GM18505 (cell line): ENCODE data around the gene XPNPEP3.
A peak's percentile ranks its signal among the peaks of the same experiment; 100 is the strongest.
"Not testable (repeated sequence)": the region's sequence is repeated elsewhere in the genome, so short reads cannot be mapped to it uniquely, and the experiment has no call there.

Experiments used
- ATAC-seq: cut with Tn5 transposase; IDR thresholded peaks from one replicate; pipeline ENCODE4 v1.9.1; 2021; ENCODE audit not compliant: unreplicated experiment
- POLR2A ChIP-seq: IDR thresholded peaks from 4 replicates; pipeline ENCODE4 v1.6.1; 2011; ENCODE audit warnings: borderline replicate concordance; ENCODE audit not compliant: insufficient read depth, insufficient read length; ENCODE audit errors: extremely low read depth

XPNPEP3 gene

GRCh38 chr22:40838486-40838885 lies 18.5 kb upstream of the XPNPEP3 start:
- ATAC-seq: no peak
- TF ChIP-seq POLR2A: no peak

- no peak for ATAC-seq
These were observed 12.0 kb upstream of the XPNPEP3 start for GRCh38 chr22:40844951-40845350.

GRCh38 chr22:40845816-40846215 lies 11.1 kb upstream of the XPNPEP3 start:
- not testable (repeated sequence) for ATAC-seq

More at GRCh38 chr22:40844951-40845350, 12.0 kb upstream of the XPNPEP3 start:
- TF ChIP-seq POLR2A: no peak

- no peak for TF ChIP-seq POLR2A
- ATAC-seq: no peak
These were observed 3.6 kb upstream of the XPNPEP3 start for GRCh38 chr22:40853333-40853732.

- TF ChIP-seq POLR2A: no peak
- ATAC-seq: no peak
These were observed 3.0 kb upstream of the XPNPEP3 start for GRCh38 chr22:40853961-40854360.

GRCh38 chr22:40855071-40855978 lies 1.6 kb upstream of the XPNPEP3 start:
- no peak for TF ChIP-seq POLR2A
- no peak for ATAC-seq

GRCh38 chr22:40855979-40856512 lies 902 bp upstream of the XPNPEP3 start:
- no peak for TF ChIP-seq POLR2A
- peak; percentile 28 for ATAC-seq

- ATAC-seq: no peak
- no peak for TF ChIP-seq POLR2A
These were observed 434 bp downstream of the XPNPEP3 start for GRCh38 chr22:40857309-40857855.

- no peak for ATAC-seq
These were observed 5.1 kb downstream of the XPNPEP3 start, which contains the start of gene DNAJB7 for GRCh38 chr22:40862013-40862412. TSS of gene DNAJB7 (minus strand) at chr22:40862113. CDS start at chr22:40861994, 119 bp downstream.

GRCh38 chr22:40862537-40862936 lies 5.6 kb downstream of the XPNPEP3 start:
- ATAC-seq: no peak
- TF ChIP-seq POLR2A: no peak

More at GRCh38 chr22:40862013-40862412, 5.1 kb downstream of the XPNPEP3 start, which contains the start of gene DNAJB7:
- TF ChIP-seq POLR2A: no peak

GRCh38 chr22:40867109-40867508 lies 10.2 kb downstream of the XPNPEP3 start:
- ATAC-seq: no peak
- no peak for TF ChIP-seq POLR2A

- not testable (repeated sequence) for ATAC-seq
These were observed 11.4 kb downstream of the XPNPEP3 start for GRCh38 chr22:40868379-40868778.

GRCh38 chr22:40874016-40874415 lies 17.1 kb downstream of the XPNPEP3 start:
- TF ChIP-seq POLR2A: no peak
- ATAC-seq: no peak

- ATAC-seq: no peak
- no peak for TF ChIP-seq POLR2A
These were observed 18.2 kb downstream of the XPNPEP3 start for GRCh38 chr22:40875111-40875510.

- no peak for ATAC-seq
These were observed 20.0 kb downstream of the XPNPEP3 start for GRCh38 chr22:40876907-40877306.

More at GRCh38 chr22:40876907-40877306, 20.0 kb downstream of the XPNPEP3 start:
- TF ChIP-seq POLR2A: no peak
